ENCODE data around the gene CNBD2.

GRCh38 chr20:35979544-35979943 is 11.2 kb downstream of the CNBD2 start:
- TF ChIP-seq CTCF (IDR thresholded peaks at IDR 0.05) (no peak), EZH2 (IDR thresholded peaks at IDR 0.05; ENCODE audit: borderline replicate concordance, insufficient read depth, low read depth, low read length, poor library complexity, severe bottlenecking) (no peak)

All from B cell (primary cell).